HepG2 (cell line): Measurements from ENCODE around the gene MAP3K20. TPM values are rescaled to one million over a fixed set of nuclear protein-coding genes. Genes with fewer than 3 reads are reported as not detected.

Source experiments
- HDAC2 ChIP-seq: sonication (generic); formaldehyde crosslinking; IDR thresholded peaks from 2 replicates; pipeline ENCODE4 v1.4.0; 2020; ENCODE audit warnings: missing genetic modification reagents
- MED8 ChIP-seq: sonication (generic); formaldehyde crosslinking; IDR thresholded peaks from 2 replicates; pipeline ENCODE4 v1.8.1; 2023; ENCODE audit warnings: mild to moderate bottlenecking, missing genetic modification reagents; ENCODE audit not compliant: insufficient replicate concordance
- RAD21 ChIP-seq: fragments of 450-650 bp; formaldehyde crosslinking; IDR thresholded peaks from 2 replicates; pipeline ENCODE4 v1.5.0; 2020; ENCODE audit warnings: mild to moderate bottlenecking
- SMAD9 ChIP-seq: sonication (generic); formaldehyde crosslinking; IDR thresholded peaks from 2 replicates; pipeline ENCODE4 v1.5.1; 2020; ENCODE audit warnings: mild to moderate bottlenecking, missing genetic modification reagents
- ZNF205 ChIP-seq: IDR thresholded peaks from 2 replicates; pipeline ENCODE4 v1.6.1; 2018; ENCODE audit warnings: missing biosample characterization, missing genetic modification reagents
- ZNF552 ChIP-seq: sonication (generic); formaldehyde crosslinking; IDR thresholded peaks from 2 replicates; pipeline ENCODE4 v1.9.0; 2022; ENCODE audit warnings: missing genetic modification reagents, mild to moderate bottlenecking, borderline replicate concordance
- ZNF670 ChIP-seq: sonication (generic); formaldehyde crosslinking; IDR thresholded peaks from 2 replicates; pipeline ENCODE4 v1.8.0; 2022; ENCODE audit warnings: mild to moderate bottlenecking, missing genetic modification reagents, borderline replicate concordance
- polyA plus RNA-seq, 8 experiments: library from polyadenylated mRNA; depleted of rRNA in 3 of 8; stranded (reverse) in 7 of 8; unstranded in 1 of 8; fragments of >200 nt; fragmentation: Illumina TruSeq in 4 of 8; extraction: Trizol in 4 of 8; gene quantifications; 2 replicates each; pipeline versions ENCODE4 v1.2.1 to v1.2.3, GENCODE V29; 2011 to 2016; ENCODE audit warnings: low read depth in 4 of 8, missing spikeins in 1 of 8, mixed read lengths in 1 of 8; ENCODE audit not compliant: insufficient read depth in 1 of 8
- total RNA-seq, 5 experiments: library from RNA; depleted of rRNA; stranded (reverse); fragments of >200 nt; fragmentation: Illumina TruSeq; extraction: Trizol; gene quantifications; 2 replicates each; pipeline ENCODE4 v1.2.3, GENCODE V29; 2016; ENCODE audit warnings: low read depth in 1 of 5
- TF ChIP-seq, protein P1 (sequence below): sonication (generic); formaldehyde crosslinking; conservative IDR thresholded peaks from 2 replicates; pipeline ENCODE4 v1.4.0; 2020; ENCODE audit warnings: mild to moderate bottlenecking, missing genetic modification reagents, moderate library complexity
- TF ChIP-seq, protein P2 (sequence below): sonication (generic); formaldehyde crosslinking; IDR thresholded peaks from 2 replicates; pipeline ENCODE4 v1.5.0; 2020; ENCODE audit warnings: missing genetic modification reagents, mild to moderate bottlenecking, borderline replicate concordance
- TF ChIP-seq, protein P3 (sequence below): sonication (generic); formaldehyde crosslinking; IDR thresholded peaks from 2 replicates; pipeline ENCODE4 v1.4.0; 2020; ENCODE audit warnings: missing genetic modification reagents
- TF ChIP-seq, protein P4 (sequence below): sonication (generic); formaldehyde crosslinking; IDR thresholded peaks from 2 replicates; pipeline ENCODE4 v1.4.0; 2020; ENCODE audit warnings: missing genetic modification reagents
- TF ChIP-seq, protein P5 (sequence below): sonication (generic); formaldehyde crosslinking; IDR thresholded peaks from 2 replicates; pipeline ENCODE4 v1.4.0; 2020; ENCODE audit warnings: missing genetic modification reagents, borderline replicate concordance

The MAP3K20 gene
- total and polyA plus RNA-seq, 2 of the 13 experiments (the other 11 are each of a cell fraction or from before 2014, with no cell fraction given) = 5.2 to 13.5 TPM

DNA sequence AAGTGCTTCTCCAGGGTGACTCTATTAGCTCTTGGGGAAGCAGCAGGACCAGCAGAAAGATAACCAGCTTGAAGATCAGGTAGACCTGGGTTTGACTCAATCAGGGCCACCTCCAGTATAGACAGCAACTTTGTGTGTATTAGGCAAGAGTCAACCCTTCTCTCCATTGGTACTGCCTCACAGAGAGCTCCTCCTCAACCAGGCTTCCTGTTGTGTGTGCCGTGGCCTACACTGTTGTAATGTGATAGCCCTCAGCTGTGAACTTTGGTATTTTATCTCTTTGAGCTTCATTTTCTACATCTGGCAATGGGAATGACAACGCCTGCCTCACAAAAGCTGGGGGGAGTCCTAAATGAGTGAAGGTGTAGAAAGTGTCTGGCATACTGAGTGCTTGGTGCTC lies 17.0 kb upstream of the MAP3K20 start (continued):
- TF ChIP-seq, protein P1, sequence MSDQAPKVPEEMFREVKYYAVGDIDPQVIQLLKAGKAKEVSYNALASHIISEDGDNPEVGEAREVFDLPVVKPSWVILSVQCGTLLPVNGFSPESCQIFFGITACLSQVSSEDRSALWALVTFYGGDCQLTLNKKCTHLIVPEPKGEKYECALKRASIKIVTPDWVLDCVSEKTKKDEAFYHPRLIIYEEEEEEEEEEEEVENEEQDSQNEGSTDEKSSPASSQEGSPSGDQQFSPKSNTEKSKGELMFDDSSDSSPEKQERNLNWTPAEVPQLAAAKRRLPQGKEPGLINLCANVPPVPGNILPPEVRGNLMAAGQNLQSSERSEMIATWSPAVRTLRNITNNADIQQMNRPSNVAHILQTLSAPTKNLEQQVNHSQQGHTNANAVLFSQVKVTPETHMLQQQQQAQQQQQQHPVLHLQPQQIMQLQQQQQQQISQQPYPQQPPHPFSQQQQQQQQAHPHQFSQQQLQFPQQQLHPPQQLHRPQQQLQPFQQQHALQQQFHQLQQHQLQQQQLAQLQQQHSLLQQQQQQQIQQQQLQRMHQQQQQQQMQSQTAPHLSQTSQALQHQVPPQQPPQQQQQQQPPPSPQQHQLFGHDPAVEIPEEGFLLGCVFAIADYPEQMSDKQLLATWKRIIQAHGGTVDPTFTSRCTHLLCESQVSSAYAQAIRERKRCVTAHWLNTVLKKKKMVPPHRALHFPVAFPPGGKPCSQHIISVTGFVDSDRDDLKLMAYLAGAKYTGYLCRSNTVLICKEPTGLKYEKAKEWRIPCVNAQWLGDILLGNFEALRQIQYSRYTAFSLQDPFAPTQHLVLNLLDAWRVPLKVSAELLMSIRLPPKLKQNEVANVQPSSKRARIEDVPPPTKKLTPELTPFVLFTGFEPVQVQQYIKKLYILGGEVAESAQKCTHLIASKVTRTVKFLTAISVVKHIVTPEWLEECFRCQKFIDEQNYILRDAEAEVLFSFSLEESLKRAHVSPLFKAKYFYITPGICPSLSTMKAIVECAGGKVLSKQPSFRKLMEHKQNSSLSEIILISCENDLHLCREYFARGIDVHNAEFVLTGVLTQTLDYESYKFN = no peak
- TF ChIP-seq ZNF205 (CRISPR knock-in tag) (no peak), MED8 (CRISPR knock-in tag) (no peak), ZNF670 (CRISPR knock-in tag) (no peak), ZNF552 (CRISPR knock-in tag) (no peak), SMAD9 (no peak), RAD21 (CRISPR knock-in tag) (no peak), HDAC2 (0 out of 2 replicates have a peak, but pooled peaks have one; percentile 23)
- TF ChIP-seq, protein P2, sequence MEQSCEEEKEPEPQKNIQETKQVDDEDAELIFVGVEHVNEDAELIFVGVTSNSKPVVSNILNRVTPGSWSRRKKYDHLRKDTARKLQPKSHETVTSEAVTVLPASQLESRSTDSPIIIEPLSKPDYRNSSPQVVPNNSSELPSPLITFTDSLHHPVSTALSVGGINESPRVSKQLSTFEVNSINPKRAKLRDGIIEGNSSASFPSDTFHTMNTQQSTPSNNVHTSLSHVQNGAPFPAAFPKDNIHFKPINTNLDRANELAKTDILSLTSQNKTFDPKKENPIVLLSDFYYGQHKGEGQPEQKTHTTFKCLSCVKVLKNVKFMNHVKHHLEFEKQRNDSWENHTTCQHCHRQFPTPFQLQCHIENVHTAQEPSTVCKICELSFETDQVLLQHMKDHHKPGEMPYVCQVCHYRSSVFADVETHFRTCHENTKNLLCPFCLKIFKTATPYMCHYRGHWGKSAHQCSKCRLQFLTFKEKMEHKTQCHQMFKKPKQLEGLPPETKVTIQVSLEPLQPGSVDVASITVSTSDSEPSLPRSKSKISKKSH (CRISPR knock-in tag) = no peak
- TF ChIP-seq, protein P3, sequence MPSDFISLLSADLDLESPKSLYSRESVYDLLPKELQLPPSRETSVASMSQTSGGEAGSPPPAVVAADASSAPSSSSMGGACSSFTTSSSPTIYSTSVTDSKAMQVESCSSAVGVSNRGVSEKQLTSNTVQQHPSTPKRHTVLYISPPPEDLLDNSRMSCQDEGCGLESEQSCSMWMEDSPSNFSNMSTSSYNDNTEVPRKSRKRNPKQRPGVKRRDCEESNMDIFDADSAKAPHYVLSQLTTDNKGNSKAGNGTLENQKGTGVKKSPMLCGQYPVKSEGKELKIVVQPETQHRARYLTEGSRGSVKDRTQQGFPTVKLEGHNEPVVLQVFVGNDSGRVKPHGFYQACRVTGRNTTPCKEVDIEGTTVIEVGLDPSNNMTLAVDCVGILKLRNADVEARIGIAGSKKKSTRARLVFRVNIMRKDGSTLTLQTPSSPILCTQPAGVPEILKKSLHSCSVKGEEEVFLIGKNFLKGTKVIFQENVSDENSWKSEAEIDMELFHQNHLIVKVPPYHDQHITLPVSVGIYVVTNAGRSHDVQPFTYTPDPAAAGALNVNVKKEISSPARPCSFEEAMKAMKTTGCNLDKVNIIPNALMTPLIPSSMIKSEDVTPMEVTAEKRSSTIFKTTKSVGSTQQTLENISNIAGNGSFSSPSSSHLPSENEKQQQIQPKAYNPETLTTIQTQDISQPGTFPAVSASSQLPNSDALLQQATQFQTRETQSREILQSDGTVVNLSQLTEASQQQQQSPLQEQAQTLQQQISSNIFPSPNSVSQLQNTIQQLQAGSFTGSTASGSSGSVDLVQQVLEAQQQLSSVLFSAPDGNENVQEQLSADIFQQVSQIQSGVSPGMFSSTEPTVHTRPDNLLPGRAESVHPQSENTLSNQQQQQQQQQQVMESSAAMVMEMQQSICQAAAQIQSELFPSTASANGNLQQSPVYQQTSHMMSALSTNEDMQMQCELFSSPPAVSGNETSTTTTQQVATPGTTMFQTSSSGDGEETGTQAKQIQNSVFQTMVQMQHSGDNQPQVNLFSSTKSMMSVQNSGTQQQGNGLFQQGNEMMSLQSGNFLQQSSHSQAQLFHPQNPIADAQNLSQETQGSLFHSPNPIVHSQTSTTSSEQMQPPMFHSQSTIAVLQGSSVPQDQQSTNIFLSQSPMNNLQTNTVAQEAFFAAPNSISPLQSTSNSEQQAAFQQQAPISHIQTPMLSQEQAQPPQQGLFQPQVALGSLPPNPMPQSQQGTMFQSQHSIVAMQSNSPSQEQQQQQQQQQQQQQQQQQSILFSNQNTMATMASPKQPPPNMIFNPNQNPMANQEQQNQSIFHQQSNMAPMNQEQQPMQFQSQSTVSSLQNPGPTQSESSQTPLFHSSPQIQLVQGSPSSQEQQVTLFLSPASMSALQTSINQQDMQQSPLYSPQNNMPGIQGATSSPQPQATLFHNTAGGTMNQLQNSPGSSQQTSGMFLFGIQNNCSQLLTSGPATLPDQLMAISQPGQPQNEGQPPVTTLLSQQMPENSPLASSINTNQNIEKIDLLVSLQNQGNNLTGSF (CRISPR knock-in tag) = no peak
- TF ChIP-seq, protein P4, sequence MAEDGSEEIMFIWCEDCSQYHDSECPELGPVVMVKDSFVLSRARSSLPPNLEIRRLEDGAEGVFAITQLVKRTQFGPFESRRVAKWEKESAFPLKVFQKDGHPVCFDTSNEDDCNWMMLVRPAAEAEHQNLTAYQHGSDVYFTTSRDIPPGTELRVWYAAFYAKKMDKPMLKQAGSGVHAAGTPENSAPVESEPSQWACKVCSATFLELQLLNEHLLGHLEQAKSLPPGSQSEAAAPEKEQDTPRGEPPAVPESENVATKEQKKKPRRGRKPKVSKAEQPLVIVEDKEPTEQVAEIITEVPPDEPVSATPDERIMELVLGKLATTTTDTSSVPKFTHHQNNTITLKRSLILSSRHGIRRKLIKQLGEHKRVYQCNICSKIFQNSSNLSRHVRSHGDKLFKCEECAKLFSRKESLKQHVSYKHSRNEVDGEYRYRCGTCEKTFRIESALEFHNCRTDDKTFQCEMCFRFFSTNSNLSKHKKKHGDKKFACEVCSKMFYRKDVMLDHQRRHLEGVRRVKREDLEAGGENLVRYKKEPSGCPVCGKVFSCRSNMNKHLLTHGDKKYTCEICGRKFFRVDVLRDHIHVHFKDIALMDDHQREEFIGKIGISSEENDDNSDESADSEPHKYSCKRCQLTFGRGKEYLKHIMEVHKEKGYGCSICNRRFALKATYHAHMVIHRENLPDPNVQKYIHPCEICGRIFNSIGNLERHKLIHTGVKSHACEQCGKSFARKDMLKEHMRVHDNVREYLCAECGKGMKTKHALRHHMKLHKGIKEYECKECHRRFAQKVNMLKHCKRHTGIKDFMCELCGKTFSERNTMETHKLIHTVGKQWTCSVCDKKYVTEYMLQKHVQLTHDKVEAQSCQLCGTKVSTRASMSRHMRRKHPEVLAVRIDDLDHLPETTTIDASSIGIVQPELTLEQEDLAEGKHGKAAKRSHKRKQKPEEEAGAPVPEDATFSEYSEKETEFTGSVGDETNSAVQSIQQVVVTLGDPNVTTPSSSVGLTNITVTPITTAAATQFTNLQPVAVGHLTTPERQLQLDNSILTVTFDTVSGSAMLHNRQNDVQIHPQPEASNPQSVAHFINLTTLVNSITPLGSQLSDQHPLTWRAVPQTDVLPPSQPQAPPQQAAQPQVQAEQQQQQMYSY = no peak
- TF ChIP-seq, protein P5, sequence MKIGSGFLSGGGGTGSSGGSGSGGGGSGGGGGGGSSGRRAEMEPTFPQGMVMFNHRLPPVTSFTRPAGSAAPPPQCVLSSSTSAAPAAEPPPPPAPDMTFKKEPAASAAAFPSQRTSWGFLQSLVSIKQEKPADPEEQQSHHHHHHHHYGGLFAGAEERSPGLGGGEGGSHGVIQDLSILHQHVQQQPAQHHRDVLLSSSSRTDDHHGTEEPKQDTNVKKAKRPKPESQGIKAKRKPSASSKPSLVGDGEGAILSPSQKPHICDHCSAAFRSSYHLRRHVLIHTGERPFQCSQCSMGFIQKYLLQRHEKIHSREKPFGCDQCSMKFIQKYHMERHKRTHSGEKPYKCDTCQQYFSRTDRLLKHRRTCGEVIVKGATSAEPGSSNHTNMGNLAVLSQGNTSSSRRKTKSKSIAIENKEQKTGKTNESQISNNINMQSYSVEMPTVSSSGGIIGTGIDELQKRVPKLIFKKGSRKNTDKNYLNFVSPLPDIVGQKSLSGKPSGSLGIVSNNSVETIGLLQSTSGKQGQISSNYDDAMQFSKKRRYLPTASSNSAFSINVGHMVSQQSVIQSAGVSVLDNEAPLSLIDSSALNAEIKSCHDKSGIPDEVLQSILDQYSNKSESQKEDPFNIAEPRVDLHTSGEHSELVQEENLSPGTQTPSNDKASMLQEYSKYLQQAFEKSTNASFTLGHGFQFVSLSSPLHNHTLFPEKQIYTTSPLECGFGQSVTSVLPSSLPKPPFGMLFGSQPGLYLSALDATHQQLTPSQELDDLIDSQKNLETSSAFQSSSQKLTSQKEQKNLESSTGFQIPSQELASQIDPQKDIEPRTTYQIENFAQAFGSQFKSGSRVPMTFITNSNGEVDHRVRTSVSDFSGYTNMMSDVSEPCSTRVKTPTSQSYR (CRISPR knock-in tag) = no peak
